ENCODE data around the gene CD248. TPM values are rescaled to one million over a fixed set of nuclear protein-coding genes. Genes with fewer than 3 reads are reported as not detected.
A peak's percentile ranks its signal among the peaks of the same experiment; 100 is the strongest.

The CD248 gene
- total RNA-seq, 3 donors from 2014 or later: 17.3 to 69.1 (median 24.9) TPM

DNA sequence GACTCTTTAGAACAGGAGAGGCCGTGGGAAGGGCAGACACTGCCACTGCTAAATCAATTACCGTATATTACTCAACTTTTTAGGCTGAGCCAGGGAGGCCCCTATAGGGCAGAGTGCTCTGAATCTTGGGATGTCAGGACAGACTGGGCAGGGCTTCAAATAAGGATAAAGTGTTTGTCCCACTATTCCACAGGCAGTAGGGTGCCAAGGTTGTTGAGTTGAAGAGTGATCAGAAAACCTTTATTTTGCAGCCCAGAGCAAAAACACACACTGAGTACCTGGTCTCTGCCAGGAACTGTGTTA lies 32.2 kb upstream of the CD248 start:
- no peak for TF ChIP-seq POLR2A (IDR thresholded peaks at IDR 0.05)
- no peak for TF ChIP-seq POLR2AphosphoS5 (IDR thresholded peaks at IDR 0.05)
- TF ChIP-seq, protein P1, sequence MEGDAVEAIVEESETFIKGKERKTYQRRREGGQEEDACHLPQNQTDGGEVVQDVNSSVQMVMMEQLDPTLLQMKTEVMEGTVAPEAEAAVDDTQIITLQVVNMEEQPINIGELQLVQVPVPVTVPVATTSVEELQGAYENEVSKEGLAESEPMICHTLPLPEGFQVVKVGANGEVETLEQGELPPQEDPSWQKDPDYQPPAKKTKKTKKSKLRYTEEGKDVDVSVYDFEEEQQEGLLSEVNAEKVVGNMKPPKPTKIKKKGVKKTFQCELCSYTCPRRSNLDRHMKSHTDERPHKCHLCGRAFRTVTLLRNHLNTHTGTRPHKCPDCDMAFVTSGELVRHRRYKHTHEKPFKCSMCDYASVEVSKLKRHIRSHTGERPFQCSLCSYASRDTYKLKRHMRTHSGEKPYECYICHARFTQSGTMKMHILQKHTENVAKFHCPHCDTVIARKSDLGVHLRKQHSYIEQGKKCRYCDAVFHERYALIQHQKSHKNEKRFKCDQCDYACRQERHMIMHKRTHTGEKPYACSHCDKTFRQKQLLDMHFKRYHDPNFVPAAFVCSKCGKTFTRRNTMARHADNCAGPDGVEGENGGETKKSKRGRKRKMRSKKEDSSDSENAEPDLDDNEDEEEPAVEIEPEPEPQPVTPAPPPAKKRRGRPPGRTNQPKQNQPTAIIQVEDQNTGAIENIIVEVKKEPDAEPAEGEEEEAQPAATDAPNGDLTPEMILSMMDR (IDR thresholded peaks at IDR 0.05): no peak

DNA sequence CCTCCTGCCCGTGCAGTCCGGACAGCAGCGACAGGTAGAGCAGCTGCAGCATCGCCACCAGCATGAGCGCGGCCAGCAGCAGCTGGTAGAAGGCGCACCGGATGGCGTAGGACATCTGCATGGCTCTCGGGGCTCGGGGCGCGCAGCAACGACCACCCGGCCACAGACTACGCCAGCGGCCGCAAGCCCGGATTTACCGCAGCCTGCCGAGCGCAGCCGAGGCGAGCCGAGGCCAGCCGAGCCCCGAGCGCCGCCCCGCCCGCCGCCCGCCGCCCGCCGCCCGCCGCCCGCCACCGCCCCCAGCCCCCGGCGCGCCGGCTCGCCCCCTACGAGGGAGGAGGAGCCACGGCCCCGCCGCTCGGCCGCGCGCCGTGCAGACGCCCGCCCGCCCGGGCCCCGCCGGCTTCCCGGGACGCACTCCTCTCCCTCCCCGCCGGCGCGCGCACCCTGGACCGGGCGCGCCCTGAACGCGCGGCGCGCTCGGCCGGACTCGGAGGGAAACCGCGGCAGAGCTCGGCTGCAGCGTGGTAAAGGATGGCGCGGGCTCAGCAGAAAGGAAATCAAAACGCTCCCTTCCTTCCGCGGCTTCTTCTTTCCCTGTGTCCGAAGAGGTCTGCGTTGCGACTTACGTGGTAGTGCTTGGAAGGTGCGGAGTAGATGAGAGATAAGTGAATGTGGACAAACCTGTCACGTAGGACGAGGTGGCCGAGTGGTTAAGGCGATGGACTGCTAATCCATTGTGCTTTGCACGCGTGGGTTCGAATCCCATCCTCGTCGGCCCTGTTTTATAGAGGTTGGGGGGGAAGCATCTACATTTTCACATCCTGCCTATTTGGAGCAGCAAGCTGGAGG lies 30.8 kb upstream of the CD248 start, which contains the start of gene B4GAT1:
TSS of gene B4GAT1 (minus strand) at position 205 of the 852 bp plus-strand sequence. CDS start at position 121, 84 bp downstream.
- Histone ChIP-seq H3K27ac (peak within 1 kb of the TSS; percentile 88), H3K36me3 (no peaks in the 10 kb centered on the region), H3K4me1 (peaks cover 0 to 25% of the 10 kb centered on the region in 2 donors), H3K4me3 (peak within 1 kb of the TSS; percentile 85 to 89 (median 87)), H3K27me3 (no peaks in the 10 kb centered on the region), H3K9me3 (no peaks in the 10 kb centered on the region)
- intact Hi-C loops (cut with DNase I; ENCODE audit: low total_unique reads): no loop called here
- DNase-seq (ENCODE audit: low spot score in 2 of 2): peak; percentile 91 to 94
- peak; percentile 87 to 91 (median 90) for TF ChIP-seq POLR2AphosphoS5 (IDR thresholded peaks at IDR 0.05)
- TF ChIP-seq, protein P1 (IDR thresholded peaks at IDR 0.05): no peak

More for the DNA sequence above, 32.2 kb upstream of the CD248 start:
- H3K27ac ChIP-seq: no peak overlapping the region
- intact Hi-C loops (cut with DNase I; ENCODE audit: low total_unique reads): no loop called here
- H3K27me3 ChIP-seq: no peaks in the 10 kb centered on the region
- H3K4me1 ChIP-seq: peaks cover 0 to 16% of the 10 kb centered on the region in 2 donors
- no peaks in the 10 kb centered on the region for H3K9me3 ChIP-seq
- no peak overlapping the region for H3K4me3 ChIP-seq
- no peaks in the 10 kb centered on the region for H3K36me3 ChIP-seq
- DNase-seq (ENCODE audit: low spot score in 2 of 2): no peak

- H3K9me3 ChIP-seq: no peaks in the 10 kb centered on the region
- peak overlapping the region; percentile 85 to 89 (median 87) for H3K4me3 ChIP-seq
- intact Hi-C loops (cut with DNase I; ENCODE audit: low total_unique reads): no loop called here
- peaks cover 0 to 25% of the 10 kb centered on the region in 2 donors for H3K4me1 ChIP-seq
- peak overlapping the region; percentile 88 for H3K27ac ChIP-seq
- no peaks in the 10 kb centered on the region for H3K36me3 ChIP-seq
- no peak for DNase-seq (ENCODE audit: low spot score in 2 of 2)
- TF ChIP-seq POLR2A (IDR thresholded peaks at IDR 0.05) (no peak), POLR2AphosphoS5 (IDR thresholded peaks at IDR 0.05) (peak in 1 of 3 donors; percentile 9)
- no peaks in the 10 kb centered on the region for H3K27me3 ChIP-seq
Observed at GRCh38 chr11:66346476-66347424, 29.9 kb upstream of the CD248 start.

GRCh38 chr11:66345316-66345649 lies 28.4 kb upstream of the CD248 start:
- DNase-seq (ENCODE audit: low spot score in 2 of 2): no peak
- no peaks in the 10 kb centered on the region for H3K27me3 ChIP-seq
- H3K27ac ChIP-seq: peak overlapping the region; percentile 88
- peaks cover 0 to 25% of the 10 kb centered on the region in 2 donors for H3K4me1 ChIP-seq
- no peaks in the 10 kb centered on the region for H3K9me3 ChIP-seq
- TF ChIP-seq POLR2AphosphoS5 (IDR thresholded peaks at IDR 0.05) (no peak), POLR2A (IDR thresholded peaks at IDR 0.05) (no peak)
- TF ChIP-seq, protein P1 (IDR thresholded peaks at IDR 0.05): no peak
- peak overlapping the region; percentile 85 to 97 (median 89) for H3K4me3 ChIP-seq
- intact Hi-C loops (cut with DNase I; ENCODE audit: low total_unique reads): no loop called here
- H3K36me3 ChIP-seq: peaks cover 10% of the 10 kb centered on the region

DNA sequence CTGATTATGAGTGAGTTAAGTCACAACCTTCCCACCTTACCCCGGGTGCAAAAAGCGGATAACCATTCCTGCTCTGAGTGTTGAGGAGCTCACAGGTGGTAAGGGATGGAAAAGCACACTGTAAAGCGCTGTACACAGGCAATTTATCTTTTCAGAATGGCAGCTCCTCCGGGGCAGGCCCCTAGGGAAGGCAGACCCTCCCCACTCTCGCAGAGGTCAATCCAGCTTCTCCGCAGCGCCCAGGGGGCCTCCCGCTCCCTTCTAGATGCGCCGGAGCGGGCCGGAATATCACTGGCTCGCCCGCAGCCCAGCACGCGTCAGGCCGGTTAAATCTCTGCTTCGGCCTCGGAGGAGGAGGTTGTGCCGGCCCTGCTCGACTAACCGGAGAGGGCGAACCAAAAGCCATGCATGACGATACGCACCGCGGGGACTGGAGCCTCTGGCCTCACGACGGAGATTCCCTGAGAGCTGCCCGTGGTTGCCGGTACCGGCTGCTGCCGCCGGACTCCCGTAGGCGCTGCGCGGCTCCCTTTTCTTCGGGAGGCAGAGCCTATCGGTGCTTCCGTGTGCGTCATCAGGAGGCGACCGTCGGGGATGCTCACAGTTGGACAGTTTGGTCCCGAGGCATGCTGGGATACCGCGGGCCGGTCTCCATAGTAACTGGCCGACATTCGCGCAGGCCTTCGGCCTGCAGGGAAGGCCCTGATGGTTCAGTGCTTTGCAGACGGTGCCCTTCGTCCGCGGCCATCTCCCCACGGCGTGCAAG lies 27.9 kb upstream of the CD248 start, which contains the start of gene BRMS1:
TSS of gene BRMS1 (minus strand) at position 555 of the 766 bp plus-strand sequence. CDS start 2,870 bp downstream, outside the sequence.
- peaks cover 0 to 25% of the 10 kb centered on the region in 2 donors for H3K4me1 ChIP-seq
- TF ChIP-seq POLR2AphosphoS5 (IDR thresholded peaks at IDR 0.05) (peak; percentile 83 to 95 (median 91)), POLR2A (IDR thresholded peaks at IDR 0.05) (peak; percentile 41)
- TF ChIP-seq, protein P1 (IDR thresholded peaks at IDR 0.05): peak in 1 of 3 donors; percentile 41
- intact Hi-C loops (cut with DNase I; ENCODE audit: low total_unique reads): no loop called here

More for the DNA sequence above, 27.9 kb upstream of the CD248 start, which contains the start of gene BRMS1:
- Histone ChIP-seq H3K27me3 (no peaks in the 10 kb centered on the region), H3K9me3 (no peaks in the 10 kb centered on the region), H3K27ac (peak within 1 kb of the TSS; percentile 88), H3K4me3 (peak within 1 kb of the TSS; percentile 85 to 97 (median 89)), H3K36me3 (peaks cover 10% of the 10 kb centered on the region)
- DNase-seq (ENCODE audit: low spot score in 2 of 2): peak; percentile 96
